HG02981 (cell line): ENCODE data around the gene SLC25A25.
A peak's percentile ranks its signal among the peaks of the same experiment; 100 is the strongest.
"Not testable (repeated sequence)": the region's sequence is repeated elsewhere in the genome, so short reads cannot be mapped to it uniquely, and the experiment has no call there.

ENCODE experiments used
- ATAC-seq: cut with Tn5 transposase; IDR thresholded peaks from one replicate; pipeline ENCODE4 v1.9.1; 2021; ENCODE audit warnings: mild to moderate bottlenecking, moderate library complexity; ENCODE audit not compliant: unreplicated experiment

SLC25A25 gene

DNA sequence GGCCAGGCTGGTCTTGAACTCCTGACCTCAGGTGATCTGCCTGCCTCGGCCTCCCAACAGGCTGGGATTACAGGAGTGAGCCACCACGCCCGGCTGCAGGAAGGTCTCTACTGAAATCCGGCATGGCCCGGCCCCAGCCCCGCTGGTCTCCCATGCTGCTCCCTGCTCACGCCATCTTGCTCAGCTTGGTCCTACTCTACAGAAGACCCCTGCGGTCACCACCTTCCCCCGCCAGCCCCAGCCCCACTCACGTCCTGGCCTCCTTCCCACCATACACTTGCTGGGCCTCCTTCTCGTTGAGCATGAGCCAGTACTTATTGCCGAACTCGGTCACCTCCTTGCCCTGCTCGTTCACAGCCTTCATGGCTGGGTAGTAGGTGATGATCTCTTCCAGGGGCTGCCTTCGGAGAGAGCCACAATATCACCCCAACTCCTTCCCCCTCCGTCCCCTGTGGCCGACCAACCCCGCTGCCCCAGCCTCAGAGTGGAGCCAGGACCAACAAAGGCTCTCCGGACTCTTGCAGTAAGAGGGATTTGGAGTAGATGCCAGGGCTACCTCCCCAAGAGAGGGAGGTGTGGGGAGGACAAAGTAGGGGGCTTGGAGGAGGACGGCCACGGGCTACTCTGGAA lies 55.5 kb downstream of the SLC25A25 start:
- no peak for ATAC-seq

DNA sequence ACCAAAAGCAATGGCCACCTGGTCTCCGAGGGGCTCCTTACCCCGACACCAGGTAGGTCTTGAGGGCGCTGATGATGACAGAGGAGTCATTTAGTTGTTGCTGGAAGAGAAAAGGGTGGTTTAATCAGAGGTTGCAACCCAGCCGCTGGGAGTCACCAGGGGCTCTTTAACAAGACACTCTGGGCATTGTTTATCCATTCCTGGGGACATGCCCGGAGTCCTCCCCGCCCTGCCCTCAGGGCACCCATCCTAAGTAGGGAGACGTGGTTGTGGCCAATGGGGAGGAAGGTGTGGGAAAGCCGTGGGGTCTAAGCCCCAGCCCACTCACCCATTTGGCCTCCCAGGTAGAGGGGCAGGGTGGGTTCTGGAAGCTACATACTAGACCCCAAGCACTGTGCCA lies 56.4 kb downstream of the SLC25A25 start:
- ATAC-seq: no peak

DNA sequence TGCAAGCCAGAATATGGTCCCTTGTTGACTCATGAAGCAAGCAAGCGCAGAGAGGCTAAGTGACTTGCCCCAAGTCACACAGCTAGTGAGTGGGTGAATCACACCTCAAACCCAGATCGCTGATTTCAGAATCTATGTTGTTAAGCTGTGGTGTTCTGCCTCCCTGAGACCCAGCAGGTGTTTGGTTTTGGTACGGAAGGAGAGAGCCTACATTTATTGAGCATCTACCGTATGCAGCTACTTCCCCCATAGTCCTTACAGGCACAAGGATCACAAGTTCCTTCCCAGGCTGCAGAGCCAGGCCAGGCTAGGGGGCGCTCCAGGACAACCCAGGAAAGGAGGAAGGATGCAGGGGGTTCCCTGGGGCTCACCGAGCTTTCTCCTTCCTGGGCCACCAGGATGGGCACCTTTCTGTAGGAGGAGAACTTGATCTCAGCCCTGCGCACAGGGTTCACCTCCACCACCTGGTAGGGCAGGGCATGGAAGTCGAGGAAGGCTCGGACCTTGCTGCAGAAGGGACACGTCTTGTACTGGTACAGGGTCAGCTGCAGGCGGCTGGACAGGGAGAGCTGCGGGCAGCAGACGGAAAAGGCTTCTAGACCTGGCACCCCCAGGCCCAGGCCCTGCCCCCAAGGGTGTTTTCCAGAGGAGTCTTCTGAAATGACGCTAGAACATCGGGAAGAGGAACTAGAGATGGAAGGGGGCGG lies 57.0 kb downstream of the SLC25A25 start:
- no peak for ATAC-seq

DNA sequence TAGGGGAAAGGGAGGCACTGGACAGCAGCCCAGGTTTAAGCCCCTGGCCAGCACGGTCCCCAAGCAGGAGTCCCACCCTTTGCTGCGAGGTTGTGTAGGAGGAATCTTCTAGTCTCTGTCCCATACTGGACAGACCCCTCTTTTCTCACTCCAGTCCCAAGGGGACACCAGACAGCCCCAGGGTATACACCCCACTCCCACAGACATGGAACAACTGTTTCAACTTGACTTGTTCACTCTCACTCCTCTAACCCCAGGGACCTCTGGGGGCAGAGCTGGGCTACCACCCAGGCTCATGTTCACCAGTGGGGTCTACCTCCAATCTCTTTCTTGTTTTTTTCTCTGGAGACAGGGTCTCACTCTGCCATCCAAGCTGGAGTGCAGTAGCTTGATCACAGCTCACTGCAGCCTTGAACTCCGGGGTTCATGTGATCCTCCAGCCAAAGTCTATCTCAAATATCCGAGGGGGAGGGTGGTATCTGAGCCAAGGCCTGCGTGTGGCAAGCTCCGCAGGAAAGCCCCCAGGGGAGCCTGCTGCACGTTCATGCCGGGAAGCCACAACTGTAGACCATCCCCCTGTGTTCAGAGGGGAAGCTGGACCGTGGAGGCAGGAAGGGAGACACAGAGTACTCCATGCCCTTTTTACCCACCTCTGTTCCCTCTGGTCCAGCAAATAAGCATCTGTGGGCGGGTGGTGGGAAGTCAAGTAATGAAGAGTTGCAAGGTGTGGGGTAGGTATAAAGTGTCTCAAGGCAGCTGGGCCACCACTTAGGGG lies 57.7 kb downstream of the SLC25A25 start:
- no peak for ATAC-seq

DNA sequence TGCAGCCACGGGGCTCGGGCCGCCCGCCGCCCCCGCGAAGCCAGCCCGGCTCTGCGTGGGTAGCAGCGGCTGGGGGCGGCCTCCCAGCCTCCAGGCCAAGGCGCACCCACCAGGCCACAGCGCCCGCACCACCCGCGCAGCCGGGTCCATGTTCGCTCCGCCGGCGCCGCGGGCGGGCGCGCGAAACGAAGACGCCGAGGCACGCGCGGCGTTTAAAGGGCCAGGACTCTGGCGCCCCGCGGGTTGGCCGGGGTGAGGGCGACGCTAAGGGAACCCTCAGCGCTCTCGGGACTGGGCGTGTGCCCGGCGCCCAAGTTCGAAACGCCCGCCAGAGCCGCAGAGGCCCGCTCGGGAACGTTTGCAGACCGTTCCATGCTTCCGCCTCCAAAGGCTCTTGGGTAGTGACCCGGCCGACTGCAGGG lies 59.5 kb downstream of the SLC25A25 start, which contains the start of gene PTGES2:
Gene PTGES2, minus strand, starts transcription at position 162 of the 422 bp plus-strand sequence. Its CDS starts 12 bp downstream, at position 150.
- ATAC-seq: peak; percentile 52

DNA sequence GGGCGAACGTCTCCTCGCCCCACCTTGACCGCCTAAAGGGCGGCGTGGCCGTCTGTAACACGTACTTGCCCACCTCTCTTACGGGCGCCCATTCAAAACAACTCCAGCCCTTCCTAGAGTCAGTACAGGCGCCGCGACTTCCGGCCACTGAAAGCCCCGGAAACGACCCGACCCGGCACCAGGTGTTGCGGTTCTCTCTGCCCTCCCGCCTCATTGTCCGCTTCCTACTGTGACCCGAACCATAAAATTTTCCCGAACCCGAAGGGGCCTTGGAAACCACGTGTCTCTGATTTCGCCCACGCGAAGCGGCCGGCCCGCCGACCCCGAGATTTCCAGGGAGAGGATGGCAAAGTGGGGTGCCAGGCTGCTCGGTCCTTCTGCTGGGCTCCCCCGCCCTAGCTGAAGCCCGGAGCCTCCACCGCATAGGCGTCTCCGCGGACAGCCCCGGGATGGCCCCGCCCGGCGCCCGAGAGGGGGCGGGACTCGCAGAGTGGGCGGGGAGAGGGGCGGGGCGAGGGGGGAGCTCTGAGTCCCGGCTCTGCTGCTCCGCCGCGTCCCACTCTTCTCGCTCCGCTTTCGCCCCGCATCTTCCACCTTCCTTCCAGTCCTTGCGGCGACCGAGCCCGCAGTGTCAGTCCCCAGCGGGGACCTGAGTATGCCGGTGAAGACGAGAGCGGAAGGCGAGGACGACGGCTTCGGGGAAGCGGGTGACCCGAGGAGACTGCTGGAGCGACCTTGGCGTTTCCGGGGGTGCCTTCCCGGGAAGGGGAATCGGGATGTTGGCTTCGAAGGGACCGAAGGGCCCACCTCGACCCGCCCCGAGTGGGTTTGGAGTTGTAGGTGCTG lies 60.2 kb downstream of the SLC25A25 start:
- peak; percentile 46 for ATAC-seq

DNA sequence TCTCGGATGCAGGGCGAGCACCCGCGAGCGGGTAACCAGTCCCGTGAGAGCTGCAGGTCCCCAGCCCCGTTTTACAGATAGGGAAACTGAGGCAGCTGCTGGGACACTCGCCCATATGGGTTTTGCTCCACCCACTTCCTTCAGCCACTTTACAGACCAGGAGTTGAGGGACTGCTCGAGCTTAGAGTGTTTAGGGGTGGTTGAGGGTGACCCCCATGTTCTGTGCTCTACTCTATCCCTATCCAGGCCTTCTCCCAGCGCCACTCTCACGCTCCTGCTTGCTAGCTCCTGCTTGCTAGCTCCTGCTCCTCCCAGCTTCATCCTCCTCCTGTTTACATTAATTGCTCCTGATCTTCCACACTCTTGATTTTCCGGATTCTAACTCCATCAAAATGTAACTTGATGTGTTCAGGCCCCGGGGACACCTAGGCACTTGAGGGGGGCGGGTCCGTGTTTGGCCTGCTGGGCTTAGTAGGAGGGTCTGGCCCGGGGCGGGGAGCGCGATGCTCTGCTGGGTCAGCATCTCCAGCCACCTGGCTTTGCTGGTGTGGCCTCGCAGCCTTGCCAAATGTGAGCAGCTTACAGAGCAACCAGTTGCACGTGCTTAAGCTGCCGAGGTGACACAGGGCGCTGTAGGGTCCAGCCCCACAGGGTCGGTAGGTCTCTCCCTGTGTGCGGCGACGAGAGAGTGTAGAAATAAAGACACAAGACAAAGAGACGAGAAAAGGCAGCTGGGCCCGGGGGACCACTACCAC lies 61.0 kb downstream of the SLC25A25 start:
- ATAC-seq: no peak

DNA sequence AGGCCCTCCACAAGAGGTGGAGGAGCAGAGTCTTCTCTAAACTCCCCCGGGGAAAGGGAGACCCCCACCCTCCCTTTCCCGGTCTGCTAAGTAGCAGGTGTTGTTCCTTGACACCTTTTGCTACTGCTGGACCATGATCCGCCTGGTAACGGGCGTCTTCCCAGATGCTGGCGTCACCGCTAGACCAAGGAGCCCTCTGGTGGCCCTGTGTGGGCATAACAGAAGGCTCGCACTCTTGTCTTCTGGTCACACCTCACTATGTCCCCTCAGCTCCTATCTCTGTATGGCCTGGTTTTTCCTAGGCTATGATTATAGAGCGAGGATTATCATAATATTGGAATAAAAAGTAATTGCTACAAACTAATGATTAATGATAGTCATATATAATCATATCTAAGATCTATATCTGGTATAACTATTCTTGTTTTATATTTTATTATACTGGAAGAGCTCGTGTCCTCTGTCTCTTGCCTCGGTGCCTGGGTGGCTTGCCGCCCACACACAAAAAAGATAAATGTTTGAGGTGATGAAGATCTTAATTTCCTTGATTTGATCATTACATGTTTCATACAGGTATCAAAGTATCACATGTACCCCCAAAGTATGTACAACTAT lies 62.1 kb downstream of the SLC25A25 start:
- not testable (repeated sequence) for ATAC-seq

DNA sequence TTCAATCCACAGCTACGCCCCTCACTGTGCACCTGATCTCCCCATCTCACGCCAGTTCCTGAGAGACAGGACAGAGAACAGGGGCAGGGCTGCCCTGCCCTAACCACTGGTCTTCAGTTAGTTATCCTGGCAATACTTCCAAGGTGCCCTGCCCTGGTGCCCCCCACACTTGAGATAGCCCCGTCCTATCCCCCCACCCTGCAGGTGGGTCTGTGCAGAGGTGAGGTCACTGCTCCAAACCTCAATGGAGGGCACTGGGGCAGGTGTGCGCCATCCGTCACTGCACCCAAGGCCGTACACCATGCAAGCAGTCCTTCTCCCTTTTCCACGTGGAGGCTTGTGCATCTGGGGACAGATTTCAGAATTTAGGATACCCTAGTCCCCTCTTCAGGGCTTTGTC lies 62.6 kb downstream of the SLC25A25 start:
- not testable (repeated sequence) for ATAC-seq

DNA sequence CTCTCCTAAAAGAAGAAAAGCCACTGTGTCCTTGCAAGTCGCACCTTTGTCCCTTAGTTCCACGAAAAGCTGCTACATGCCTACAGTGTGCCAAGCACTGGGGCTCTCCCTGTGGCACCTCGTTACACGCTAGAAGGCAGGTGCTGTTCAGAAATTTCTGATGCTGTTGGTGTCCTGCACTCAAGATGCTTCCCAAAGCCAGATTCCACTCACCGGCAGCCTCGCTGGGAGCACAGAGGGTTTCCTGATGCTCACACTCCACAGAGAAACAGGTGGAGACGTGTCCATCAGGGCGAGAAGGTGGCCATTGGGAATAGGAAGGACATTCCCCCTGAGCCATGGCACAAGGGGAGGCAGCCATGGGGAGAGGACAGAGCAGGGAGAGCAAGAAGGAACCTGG lies 63.3 kb downstream of the SLC25A25 start:
- not testable (repeated sequence) for ATAC-seq

DNA sequence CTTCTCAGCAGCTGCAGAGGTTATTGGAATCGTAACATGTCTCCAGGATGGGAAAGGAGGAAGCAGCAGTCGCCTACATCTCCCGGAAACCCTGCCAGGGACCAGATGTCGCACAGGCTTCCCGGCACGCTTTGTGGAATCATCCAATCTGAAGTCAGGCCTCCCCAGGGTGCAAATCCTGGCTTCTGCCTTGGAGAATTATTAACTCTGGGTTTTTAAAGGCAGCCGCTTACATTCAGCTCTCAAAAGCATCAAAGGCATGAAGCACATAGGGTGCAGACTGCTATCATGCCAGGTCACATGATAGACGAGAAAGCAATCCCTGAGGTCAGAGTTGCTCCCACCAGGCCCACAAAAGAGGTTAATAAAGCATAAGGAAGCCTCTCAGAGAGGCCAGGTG lies 64.1 kb downstream of the SLC25A25 start:
- not testable (repeated sequence) for ATAC-seq

DNA sequence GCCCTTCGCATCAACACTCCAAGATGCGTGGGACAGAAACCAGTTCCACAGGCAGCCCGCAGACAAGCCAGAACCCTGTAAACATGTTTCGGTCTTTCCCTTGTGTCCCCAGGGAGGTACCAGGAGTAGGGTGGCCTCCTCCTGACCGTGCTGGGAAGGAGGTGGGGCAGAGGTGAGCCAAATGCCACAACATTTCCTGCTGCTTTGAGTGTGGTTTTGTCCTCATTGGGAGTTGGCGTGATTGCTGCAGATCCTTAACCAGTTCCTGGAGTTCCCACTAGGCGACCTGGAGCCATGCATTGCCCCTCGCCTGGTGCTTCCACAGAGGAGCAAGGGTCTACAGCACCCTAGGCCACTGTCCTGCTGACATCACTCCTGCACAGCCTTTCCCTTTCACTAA lies 67.5 kb downstream of the SLC25A25 start:
- ATAC-seq: not testable (repeated sequence)

DNA sequence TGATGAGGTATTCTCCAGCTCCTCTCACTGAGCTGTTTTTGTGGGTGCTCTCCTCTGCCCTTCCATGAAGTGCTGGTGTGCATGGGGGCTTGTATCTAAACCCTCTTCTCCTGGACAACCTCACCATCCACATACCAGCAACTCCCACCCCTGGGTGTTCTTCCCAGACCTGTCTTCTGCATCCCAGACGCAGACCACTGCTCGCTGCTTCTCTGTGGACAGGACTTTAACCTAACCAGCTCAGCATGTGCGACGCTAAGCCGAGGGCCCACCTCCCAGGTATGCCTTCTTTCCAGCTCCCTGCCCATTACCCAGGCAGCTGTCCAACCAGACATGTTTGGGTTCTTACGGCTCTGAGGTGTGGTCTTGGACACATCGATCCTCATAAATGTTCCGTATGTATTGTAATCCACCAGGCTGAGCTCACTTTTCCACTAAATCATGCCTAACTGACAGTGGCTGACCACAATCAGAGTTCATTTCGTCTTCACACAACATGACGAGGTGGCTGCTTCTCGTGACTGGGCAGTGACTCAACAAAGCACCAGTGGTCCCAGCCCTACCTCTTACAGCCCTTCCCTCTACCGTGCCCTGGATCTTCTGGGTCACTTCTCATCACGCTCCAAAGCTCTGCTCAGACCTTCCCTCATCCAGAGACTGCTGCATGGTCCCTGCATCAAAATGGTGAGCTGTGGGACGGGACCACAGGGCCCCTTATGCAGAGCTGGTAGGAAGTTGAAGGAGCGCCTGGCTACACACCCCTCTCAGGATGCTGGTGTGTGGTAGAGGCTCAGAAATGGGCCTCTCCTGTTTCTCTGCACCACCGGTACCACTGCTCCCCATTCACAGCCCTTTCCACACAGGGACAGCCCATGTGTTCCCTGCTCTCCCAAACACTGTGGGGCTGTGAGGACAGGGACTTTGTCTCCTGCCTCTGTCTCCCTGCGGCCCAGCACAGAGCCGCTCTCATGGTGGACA lies 69.1 kb downstream of the SLC25A25 start:
- ATAC-seq: no peak

DNA sequence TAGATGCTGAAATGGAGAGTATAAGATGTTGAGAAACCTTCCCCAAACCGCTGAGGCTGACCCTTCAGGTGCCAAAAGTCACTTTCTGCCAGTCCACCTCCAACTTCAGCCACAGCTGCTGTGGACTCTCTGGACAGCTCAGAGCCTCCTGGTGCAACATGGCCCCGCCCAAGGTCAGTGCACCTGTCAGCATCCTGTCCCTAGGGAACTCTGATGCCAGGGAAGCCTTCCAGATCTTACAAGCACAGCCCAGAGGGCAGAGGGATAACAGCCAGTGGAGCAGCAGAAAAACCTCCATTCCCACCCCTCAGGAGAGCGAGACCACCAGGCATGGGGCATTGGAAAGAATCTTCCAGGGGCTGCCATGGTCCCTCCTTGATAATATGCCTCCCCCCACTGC lies 70.0 kb downstream of the SLC25A25 start:
- ATAC-seq: no peak

DNA sequence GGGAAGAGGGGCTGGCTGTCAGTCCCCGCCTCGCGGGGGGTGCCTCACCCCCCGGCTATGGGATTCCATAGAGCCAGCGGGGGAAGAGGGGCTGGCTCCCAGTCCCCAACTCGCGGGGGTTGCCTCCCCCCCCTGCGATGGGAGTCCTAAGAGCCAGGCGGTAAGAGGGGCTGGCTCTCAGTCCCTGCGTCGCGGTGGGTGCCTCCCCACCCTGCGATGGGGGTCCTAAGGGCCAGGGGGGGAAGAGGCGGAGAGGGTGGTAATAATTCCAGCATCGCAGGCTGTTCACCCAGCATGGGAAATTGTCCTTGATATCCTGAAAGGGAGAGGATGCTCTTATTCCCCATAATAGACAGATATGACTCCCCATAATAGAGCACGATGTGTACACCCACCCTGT lies 71.6 kb downstream of the SLC25A25 start:
- ATAC-seq: no peak

DNA sequence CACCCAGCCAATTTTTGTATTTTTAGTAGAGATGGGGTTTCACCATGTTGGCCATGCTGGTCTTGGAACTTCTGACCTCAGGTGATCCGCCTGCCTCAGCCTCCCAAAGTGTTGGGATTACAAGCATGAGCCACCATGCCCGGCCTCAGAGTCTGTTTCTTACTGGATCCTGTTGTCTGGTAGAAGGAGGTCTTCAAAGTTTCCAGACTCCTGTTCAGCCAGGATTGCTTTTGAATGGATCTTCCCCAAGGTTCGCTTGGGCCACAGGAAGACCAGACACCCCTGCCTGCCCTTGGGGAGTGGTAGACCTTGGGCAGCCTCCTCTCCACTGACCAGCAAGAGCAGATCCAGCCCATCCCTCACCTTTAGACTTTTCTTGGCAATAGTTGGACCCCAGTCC lies 73.6 kb downstream of the SLC25A25 start:
- no peak for ATAC-seq

DNA sequence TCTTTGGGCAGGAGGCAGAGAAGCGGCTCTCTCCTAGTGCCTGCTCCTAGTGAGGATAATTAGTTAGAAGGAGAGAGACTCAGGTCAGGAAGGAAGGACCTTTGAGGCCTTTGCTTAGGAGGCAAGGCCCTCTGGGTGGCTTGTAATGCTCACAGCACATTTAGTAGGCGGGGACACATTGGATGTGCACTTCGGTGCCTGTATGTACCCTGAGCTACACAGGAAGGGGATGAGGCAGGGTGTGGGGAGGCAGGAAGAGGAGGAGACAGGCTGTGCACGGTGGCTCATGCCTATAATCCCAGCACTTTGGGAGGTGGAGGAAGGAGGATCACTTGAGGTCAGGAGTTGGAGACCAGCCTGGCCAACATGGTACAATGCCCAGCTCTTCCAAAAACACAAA lies 74.0 kb downstream of the SLC25A25 start:
- ATAC-seq: no peak

DNA sequence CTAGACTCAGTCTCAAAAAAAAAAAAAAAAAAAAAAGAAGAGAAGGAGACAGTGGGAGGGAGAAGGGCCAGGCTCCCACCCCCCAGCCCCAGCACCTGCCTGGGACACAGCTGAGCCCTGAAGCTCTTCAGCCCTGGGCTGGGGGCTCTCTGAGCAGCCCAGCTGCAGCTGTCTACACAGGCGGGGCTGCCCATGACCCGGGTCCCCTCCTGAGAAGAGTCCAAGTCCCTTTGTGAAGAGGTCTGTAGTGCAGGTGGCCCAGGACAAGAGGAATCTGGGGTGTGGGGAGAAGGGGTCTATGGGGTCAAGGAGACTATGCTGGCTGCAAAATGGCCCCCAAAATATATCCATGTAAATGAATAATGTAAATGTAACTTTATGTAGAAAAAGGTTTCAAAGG lies 74.6 kb downstream of the SLC25A25 start:
- no peak for ATAC-seq
